ENCODE results near the gene ACTRT2.

ACTRT2 gene

DNA sequence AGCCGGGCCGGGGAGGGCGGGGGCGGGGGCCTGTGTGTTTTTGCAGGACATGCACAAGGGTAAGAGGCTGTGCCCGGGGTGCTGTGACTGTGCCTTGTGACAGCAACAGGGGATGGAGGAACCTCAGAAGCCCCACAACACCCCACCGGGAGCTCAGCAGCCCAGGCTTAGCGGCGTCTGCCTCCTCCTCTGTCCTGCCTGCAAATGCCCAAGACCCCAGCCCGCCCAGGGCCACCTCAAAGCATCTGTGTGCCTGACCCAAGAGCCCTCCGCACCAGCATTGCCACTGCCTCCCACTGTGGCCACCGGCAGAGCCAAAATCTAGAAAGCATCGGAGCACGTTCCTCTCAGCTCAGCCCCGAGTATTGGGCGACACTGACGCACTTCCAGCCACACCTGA is 2.7 kb upstream of the ACTRT2 start:
- no peak for DNase-seq
- H3K9me3 ChIP-seq (ENCODE audit: control insufficient read depth, low read length), result no peaks in the 10 kb centered on the region
- H3K27me3 ChIP-seq (replicated peaks; ENCODE audit: control insufficient read depth, insufficient read depth, low read length, poor library complexity, severe bottlenecking), result no peaks in the 10 kb centered on the region
- H3K27ac ChIP-seq (ENCODE audit: insufficient read depth, low read length, poor library complexity, severe bottlenecking), result no peak overlapping the region
- H3K36me3 ChIP-seq (ENCODE audit: control insufficient read depth, insufficient read depth, low read length), result no peaks in the 10 kb centered on the region
- H3K4me1 ChIP-seq (ENCODE audit: control insufficient read depth, insufficient read depth, low read length, poor library complexity, severe bottlenecking), result no peaks in the 10 kb centered on the region
- no peak overlapping the region for H3K4me3 ChIP-seq (ENCODE audit: insufficient read depth, low read depth, low read length, poor library complexity, severe bottlenecking)

DNA sequence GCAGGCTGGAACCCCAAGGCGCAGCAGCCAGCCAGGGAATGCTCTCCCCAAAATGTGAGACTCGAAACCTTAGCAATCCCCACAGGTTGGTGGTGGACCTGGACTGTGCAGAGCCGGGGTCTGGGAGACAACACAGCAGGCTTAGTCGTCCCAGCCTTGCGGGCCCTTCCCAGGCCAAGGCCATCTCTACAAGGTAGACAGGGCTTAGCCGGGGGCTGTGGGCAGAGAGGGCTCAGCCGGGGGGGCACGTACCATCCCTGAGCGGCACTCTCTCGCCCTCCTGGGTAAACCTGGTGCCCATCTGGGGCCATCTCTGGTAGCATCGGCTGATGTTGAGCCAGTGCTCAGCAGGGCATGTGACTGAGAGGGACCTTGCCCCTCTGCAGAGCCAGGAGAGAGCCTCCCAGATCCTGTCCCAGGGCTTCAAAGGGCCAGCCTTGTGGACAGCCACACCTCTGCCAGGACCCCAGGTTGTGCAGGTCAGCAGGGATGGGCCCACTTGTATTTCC is 2.2 kb upstream of the ACTRT2 start:
- Histone ChIP-seq H3K27ac (ENCODE audit: insufficient read depth, low read length, poor library complexity, severe bottlenecking) (no peak overlapping the region), H3K36me3 (ENCODE audit: control insufficient read depth, insufficient read depth, low read length) (no peaks in the 10 kb centered on the region), H3K27me3 (replicated peaks; ENCODE audit: control insufficient read depth, insufficient read depth, low read length, poor library complexity, severe bottlenecking) (no peaks in the 10 kb centered on the region), H3K4me1 (ENCODE audit: control insufficient read depth, insufficient read depth, low read length, poor library complexity, severe bottlenecking) (no peaks in the 10 kb centered on the region), H3K9me3 (ENCODE audit: control insufficient read depth, low read length) (no peaks in the 10 kb centered on the region), H3K4me3 (ENCODE audit: insufficient read depth, low read depth, low read length, poor library complexity, severe bottlenecking) (no peak overlapping the region)
- no peak for DNase-seq

DNA sequence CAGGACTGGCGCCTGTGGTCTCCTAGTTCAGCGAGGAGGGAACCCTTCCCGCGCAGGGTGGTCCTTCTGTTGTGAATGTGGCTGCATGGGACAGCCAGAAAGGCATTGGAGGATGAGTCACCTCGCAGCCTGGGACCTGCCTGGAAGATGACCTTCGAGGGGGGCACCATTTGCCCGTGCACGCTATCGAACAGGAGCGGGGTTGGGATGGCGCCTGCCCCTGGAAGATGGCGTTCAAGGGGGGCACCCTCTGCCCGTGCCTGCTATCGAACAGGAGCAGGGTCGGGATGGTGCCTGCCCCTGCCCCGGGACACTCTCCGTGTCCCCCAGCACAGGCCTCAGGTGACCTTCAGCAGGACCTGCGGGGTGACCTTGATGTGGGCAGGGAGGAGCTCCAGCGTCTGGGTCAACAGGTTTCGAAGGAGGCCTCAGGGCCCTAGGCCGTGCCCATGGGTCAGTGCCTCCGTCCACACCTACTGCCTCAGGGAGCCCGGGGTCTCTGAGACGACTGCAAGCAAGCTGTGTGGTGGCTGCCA is 1.7 kb upstream of the ACTRT2 start:
- Histone ChIP-seq H3K4me1 (ENCODE audit: control insufficient read depth, insufficient read depth, low read length, poor library complexity, severe bottlenecking) (no peaks in the 10 kb centered on the region), H3K9me3 (ENCODE audit: control insufficient read depth, low read length) (no peaks in the 10 kb centered on the region), H3K27me3 (replicated peaks; ENCODE audit: control insufficient read depth, insufficient read depth, low read length, poor library complexity, severe bottlenecking) (no peaks in the 10 kb centered on the region), H3K36me3 (ENCODE audit: control insufficient read depth, insufficient read depth, low read length) (no peaks in the 10 kb centered on the region), H3K27ac (ENCODE audit: insufficient read depth, low read length, poor library complexity, severe bottlenecking) (no peak overlapping the region), H3K4me3 (ENCODE audit: insufficient read depth, low read depth, low read length, poor library complexity, severe bottlenecking) (no peak overlapping the region)
- DNase-seq, result no peak

DNA sequence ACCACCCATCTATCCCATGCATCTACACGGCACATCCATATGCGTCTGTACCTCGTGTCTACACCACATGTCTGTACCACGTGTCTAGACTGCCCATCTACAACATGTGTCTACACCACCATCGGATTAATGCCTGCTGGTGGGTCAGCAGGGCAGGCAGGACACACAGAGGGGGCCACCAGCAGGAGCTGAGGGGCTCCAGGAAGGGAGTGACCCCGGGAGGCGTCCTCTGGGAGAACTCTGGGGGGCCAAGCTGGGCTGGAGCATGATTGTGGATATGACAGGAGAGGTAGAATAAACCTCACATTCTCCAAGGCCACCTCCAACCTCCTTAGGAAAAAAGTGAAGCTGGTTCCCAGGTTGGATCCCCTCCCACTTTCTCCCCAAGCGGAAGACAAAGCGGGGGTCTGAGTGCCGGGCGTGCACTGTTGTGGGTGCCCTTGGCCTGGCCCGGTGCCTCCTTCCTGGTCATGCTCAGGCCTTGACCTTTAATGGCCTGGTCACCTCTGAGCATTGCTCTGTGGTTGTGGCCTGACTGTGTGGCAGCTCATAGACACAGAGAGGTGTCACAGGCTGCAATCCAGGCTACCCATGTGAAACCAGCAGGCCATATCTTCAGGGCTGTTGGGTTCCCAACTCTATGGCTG is 881 bp upstream of the ACTRT2 start:
- Histone ChIP-seq H3K27me3 (replicated peaks; ENCODE audit: control insufficient read depth, insufficient read depth, low read length, poor library complexity, severe bottlenecking) (no peaks in the 10 kb centered on the region), H3K27ac (ENCODE audit: insufficient read depth, low read length, poor library complexity, severe bottlenecking) (no peak overlapping the region), H3K4me1 (ENCODE audit: control insufficient read depth, insufficient read depth, low read length, poor library complexity, severe bottlenecking) (no peaks in the 10 kb centered on the region), H3K9me3 (ENCODE audit: control insufficient read depth, low read length) (no peaks in the 10 kb centered on the region), H3K4me3 (ENCODE audit: insufficient read depth, low read depth, low read length, poor library complexity, severe bottlenecking) (no peak overlapping the region), H3K36me3 (ENCODE audit: control insufficient read depth, insufficient read depth, low read length) (no peaks in the 10 kb centered on the region)
- no peak for DNase-seq

DNA sequence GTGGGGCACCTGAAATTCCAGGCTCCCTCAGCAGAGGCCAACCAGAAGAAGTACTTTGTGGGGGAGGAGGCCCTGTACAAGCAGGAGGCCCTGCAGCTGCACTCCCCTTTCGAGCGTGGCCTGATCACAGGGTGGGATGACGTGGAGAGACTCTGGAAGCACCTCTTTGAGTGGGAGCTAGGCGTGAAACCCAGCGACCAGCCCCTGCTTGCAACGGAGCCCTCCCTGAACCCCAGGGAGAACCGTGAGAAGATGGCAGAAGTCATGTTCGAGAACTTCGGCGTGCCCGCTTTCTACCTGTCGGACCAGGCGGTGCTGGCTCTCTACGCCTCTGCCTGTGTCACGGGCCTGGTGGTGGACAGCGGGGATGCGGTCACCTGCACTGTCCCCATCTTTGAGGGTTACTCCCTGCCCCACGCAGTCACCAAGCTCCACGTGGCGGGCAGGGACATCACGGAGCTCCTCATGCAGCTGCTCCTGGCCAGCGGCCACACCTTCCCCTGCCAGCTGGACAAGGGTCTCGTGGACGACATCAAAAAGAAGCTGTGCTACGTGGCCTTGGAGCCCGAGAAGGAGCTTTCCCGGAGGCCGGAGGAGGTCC is 634 bp downstream of the ACTRT2 start:
- Histone ChIP-seq H3K36me3 (ENCODE audit: control insufficient read depth, insufficient read depth, low read length) (no peaks in the 10 kb centered on the region), H3K4me1 (ENCODE audit: control insufficient read depth, insufficient read depth, low read length, poor library complexity, severe bottlenecking) (no peaks in the 10 kb centered on the region), H3K9me3 (ENCODE audit: control insufficient read depth, low read length) (no peaks in the 10 kb centered on the region), H3K27ac (ENCODE audit: insufficient read depth, low read length, poor library complexity, severe bottlenecking) (no peak overlapping the region), H3K27me3 (replicated peaks; ENCODE audit: control insufficient read depth, insufficient read depth, low read length, poor library complexity, severe bottlenecking) (no peaks in the 10 kb centered on the region), H3K4me3 (ENCODE audit: insufficient read depth, low read depth, low read length, poor library complexity, severe bottlenecking) (no peak overlapping the region)
- no peak for DNase-seq

DNA sequence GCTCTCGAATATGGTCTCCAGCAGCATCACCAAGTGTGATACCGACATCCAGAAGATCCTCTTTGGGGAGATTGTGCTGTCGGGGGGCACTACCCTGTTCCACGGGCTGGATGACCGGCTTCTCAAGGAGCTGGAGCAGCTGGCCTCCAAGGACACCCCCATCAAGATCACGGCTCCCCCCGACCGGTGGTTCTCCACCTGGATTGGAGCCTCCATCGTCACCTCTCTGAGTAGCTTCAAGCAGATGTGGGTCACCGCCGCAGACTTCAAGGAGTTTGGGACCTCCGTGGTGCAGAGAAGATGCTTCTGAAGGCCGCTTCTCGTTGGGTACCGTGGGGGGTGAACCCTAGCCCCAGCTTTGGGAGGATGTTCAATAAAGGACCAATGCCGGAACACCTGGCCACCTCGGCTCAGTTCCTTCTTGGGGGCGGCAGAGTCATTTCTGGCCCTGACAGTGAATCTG is 1.3 kb downstream of the ACTRT2 start:
- no peaks in the 10 kb centered on the region for H3K9me3 ChIP-seq (ENCODE audit: control insufficient read depth, low read length)
- no peak for DNase-seq

DNA sequence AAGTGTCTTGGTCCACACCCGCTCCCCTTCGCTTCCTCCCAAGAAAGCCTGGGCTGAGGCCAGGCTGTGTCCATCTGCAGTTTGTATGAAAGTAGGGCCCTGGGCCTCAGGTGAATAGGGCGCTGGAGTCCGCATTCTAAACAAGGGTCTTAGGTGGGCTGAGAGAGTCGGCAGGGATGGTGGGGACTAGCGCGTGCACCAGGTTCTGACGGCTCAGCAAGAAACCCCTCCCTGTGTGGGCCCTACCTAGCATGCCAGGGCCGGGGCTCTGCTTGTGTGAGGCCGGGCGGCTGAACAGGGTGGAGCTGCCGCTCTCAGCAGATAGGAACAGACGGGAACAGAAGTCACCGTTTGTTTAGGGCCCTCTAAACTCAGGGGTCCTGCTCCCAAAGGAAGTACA is 1.7 kb downstream of the ACTRT2 start:
- no peak for DNase-seq

More for the DNA sequence above, 1.3 kb downstream of the ACTRT2 start:
- Histone ChIP-seq H3K27me3 (replicated peaks; ENCODE audit: control insufficient read depth, insufficient read depth, low read length, poor library complexity, severe bottlenecking) (no peaks in the 10 kb centered on the region), H3K4me1 (ENCODE audit: control insufficient read depth, insufficient read depth, low read length, poor library complexity, severe bottlenecking) (no peaks in the 10 kb centered on the region), H3K36me3 (ENCODE audit: control insufficient read depth, insufficient read depth, low read length) (no peaks in the 10 kb centered on the region), H3K4me3 (ENCODE audit: insufficient read depth, low read depth, low read length, poor library complexity, severe bottlenecking) (no peak overlapping the region), H3K27ac (ENCODE audit: insufficient read depth, low read length, poor library complexity, severe bottlenecking) (no peak overlapping the region)

DNA sequence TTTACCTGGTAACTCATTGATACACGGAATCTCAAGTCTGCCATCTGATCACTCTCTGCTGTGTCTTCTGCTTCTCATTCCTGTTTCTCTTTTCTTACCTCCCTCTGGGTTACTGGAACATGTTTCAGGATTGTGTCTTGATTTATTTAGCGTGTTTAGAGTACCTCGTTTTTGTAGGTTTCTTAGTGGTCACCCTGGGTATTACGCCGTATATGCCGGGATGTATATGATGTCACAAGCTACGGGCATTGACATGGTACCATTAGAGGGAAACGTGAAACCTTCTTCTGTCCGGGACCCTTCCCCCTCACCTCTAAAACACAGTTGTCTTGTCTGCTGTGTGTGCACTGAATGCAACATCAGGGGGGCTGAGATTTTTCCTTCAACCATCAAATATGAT is 2.8 kb downstream of the ACTRT2 start:
- no peaks in the 10 kb centered on the region for H3K4me1 ChIP-seq (ENCODE audit: control insufficient read depth, insufficient read depth, low read length, poor library complexity, severe bottlenecking)
- H3K27ac ChIP-seq (ENCODE audit: insufficient read depth, low read length, poor library complexity, severe bottlenecking), result no peak overlapping the region
- no peaks in the 10 kb centered on the region for H3K27me3 ChIP-seq (replicated peaks; ENCODE audit: control insufficient read depth, insufficient read depth, low read length, poor library complexity, severe bottlenecking)
- H3K9me3 ChIP-seq (ENCODE audit: control insufficient read depth, low read length), result no peaks in the 10 kb centered on the region
- no peaks in the 10 kb centered on the region for H3K36me3 ChIP-seq (ENCODE audit: control insufficient read depth, insufficient read depth, low read length)
- no peak for DNase-seq
- H3K4me3 ChIP-seq (ENCODE audit: insufficient read depth, low read depth, low read length, poor library complexity, severe bottlenecking), result no peak overlapping the region

More for the DNA sequence above, 1.7 kb downstream of the ACTRT2 start:
- Histone ChIP-seq H3K36me3 (ENCODE audit: control insufficient read depth, insufficient read depth, low read length) (no peaks in the 10 kb centered on the region), H3K4me3 (ENCODE audit: insufficient read depth, low read depth, low read length, poor library complexity, severe bottlenecking) (no peak overlapping the region), H3K27me3 (replicated peaks; ENCODE audit: control insufficient read depth, insufficient read depth, low read length, poor library complexity, severe bottlenecking) (no peaks in the 10 kb centered on the region), H3K9me3 (ENCODE audit: control insufficient read depth, low read length) (no peaks in the 10 kb centered on the region), H3K4me1 (ENCODE audit: control insufficient read depth, insufficient read depth, low read length, poor library complexity, severe bottlenecking) (no peaks in the 10 kb centered on the region), H3K27ac (ENCODE audit: insufficient read depth, low read length, poor library complexity, severe bottlenecking) (no peak overlapping the region)

DNA sequence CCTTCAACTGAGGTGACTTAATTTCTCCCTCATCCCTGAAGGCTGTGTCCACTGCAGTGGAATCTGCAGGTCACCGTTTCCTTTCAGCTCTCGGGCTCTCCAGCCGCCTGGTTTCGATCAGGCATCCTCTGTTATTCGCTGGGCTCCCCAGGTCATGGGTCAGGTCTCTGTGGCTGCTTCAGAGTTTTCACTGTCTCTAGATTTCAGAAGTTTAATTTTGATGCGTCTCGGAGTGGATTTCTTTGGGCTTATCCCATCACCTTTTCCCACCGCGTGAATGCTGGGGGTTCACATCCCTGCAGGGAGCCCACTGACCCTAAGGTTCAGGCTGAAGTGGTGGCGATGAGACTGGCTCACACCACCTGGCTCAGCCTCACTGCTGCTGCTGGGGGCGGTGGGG is 3.3 kb downstream of the ACTRT2 start:
- Histone ChIP-seq H3K4me3 (ENCODE audit: insufficient read depth, low read depth, low read length, poor library complexity, severe bottlenecking) (no peak overlapping the region), H3K27me3 (replicated peaks; ENCODE audit: control insufficient read depth, insufficient read depth, low read length, poor library complexity, severe bottlenecking) (no peaks in the 10 kb centered on the region), H3K27ac (ENCODE audit: insufficient read depth, low read length, poor library complexity, severe bottlenecking) (no peak overlapping the region), H3K36me3 (ENCODE audit: control insufficient read depth, insufficient read depth, low read length) (no peaks in the 10 kb centered on the region), H3K4me1 (ENCODE audit: control insufficient read depth, insufficient read depth, low read length, poor library complexity, severe bottlenecking) (no peaks in the 10 kb centered on the region), H3K9me3 (ENCODE audit: control insufficient read depth, low read length) (no peaks in the 10 kb centered on the region)
- no peak for DNase-seq

DNA sequence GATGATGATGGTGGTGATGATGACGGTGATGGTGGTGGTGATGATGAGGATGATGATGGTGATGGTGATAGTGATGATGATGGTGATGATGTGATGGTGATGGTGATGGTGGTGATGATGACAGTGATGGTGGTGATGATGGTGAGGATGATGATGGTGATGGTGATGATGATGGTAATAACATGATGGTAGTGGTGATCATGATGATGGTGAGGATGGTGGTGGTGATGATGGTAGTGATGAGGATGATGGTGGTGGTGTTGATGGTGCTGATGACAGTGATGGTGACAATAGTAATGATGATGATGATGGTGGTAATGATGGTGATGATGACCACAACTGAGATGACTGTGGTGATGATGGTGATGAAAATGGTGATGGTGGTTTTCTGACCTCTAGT is 4.9 kb downstream of the ACTRT2 start:
- no peaks in the 10 kb centered on the region for H3K27me3 ChIP-seq (replicated peaks; ENCODE audit: control insufficient read depth, insufficient read depth, low read length, poor library complexity, severe bottlenecking)
- H3K9me3 ChIP-seq (ENCODE audit: control insufficient read depth, low read length), result no peaks in the 10 kb centered on the region
- no peak overlapping the region for H3K27ac ChIP-seq (ENCODE audit: insufficient read depth, low read length, poor library complexity, severe bottlenecking)
- no peak for DNase-seq
- no peak overlapping the region for H3K4me3 ChIP-seq (ENCODE audit: insufficient read depth, low read depth, low read length, poor library complexity, severe bottlenecking)
- no peaks in the 10 kb centered on the region for H3K36me3 ChIP-seq (ENCODE audit: control insufficient read depth, insufficient read depth, low read length)
- no peaks in the 10 kb centered on the region for H3K4me1 ChIP-seq (ENCODE audit: control insufficient read depth, insufficient read depth, low read length, poor library complexity, severe bottlenecking)
